ENCODE results near the gene NRG3.

- TF ChIP-seq POLR2AphosphoS5 (IDR thresholded peaks at IDR 0.05; ENCODE audit: low read depth, low read length) (no peak), POLR2A (IDR thresholded peaks at IDR 0.05; ENCODE audit: low read depth, low read length) (no peak)
These were observed 319.4 kb downstream of the NRG3 start for GRCh38 chr10:82194419-82194818.

All from GM12892 (cell line).